GM12864 (cell line): ENCODE results near the gene OR6X1.
"Not testable (repeated sequence)": the region's sequence is repeated elsewhere in the genome, so short reads cannot be mapped to it uniquely, and the experiment has no call there.

ENCODE experiments used
- DNase-seq: peaks from one replicate; pipeline ENCODE4 v3.0.0-alpha.2; 2011; ENCODE audit warnings: low read depth
- H3K4me3 ChIP-seq: 2 replicates; pipeline ENCODE4 v1.5.1; 2011; ENCODE audit warnings: mild to moderate bottlenecking, low read depth, low read length, control low read depth
- CTCF ChIP-seq: IDR thresholded peaks from 2 replicates; pipeline ENCODE4 v1.5.1; 2011; ENCODE audit warnings: low read depth, mild to moderate bottlenecking, moderate library complexity, low read length, control low read depth, inconsistent platforms; ENCODE audit errors: missing control alignments

Gene OR6X1

GRCh38 chr11:123725995-123726655, 28.2 kb downstream of the OR6X1 start:
- no peak for DNase-seq
- TF ChIP-seq CTCF = no peak
- no peak overlapping the region for H3K4me3 ChIP-seq

- no peak for TF ChIP-seq CTCF
- DNase-seq = no peak
- H3K4me3 ChIP-seq = no peak overlapping the region
These were observed 34.9 kb downstream of the OR6X1 start for GRCh38 chr11:123719452-123719851.

GRCh38 chr11:123718469-123718868, 35.8 kb downstream of the OR6X1 start:
- DNase-seq = no peak
- TF ChIP-seq CTCF = no peak
- H3K4me3 ChIP-seq = no peak overlapping the region

GRCh38 chr11:123718063-123718462, 36.3 kb downstream of the OR6X1 start:
- H3K4me3 ChIP-seq = no peak overlapping the region
- no peak for TF ChIP-seq CTCF
- DNase-seq = no peak

GRCh38 chr11:123712627-123713026, 41.7 kb downstream of the OR6X1 start:
- not testable (repeated sequence) for H3K4me3 ChIP-seq, DNase-seq

GRCh38 chr11:123707606-123708205, 46.6 kb downstream of the OR6X1 start:
- H3K4me3 ChIP-seq = no peak overlapping the region
- peak; percentile 59 for TF ChIP-seq CTCF
- DNase-seq = peak; percentile 19

GRCh38 chr11:123707206-123707605, 47.1 kb downstream of the OR6X1 start:
- TF ChIP-seq CTCF = no peak
- no peak overlapping the region for H3K4me3 ChIP-seq
- no peak for DNase-seq
